GM15510 (cell line): ENCODE measurements around the gene STAMBPL1.

Experiments
- POLR2A ChIP-seq: IDR thresholded peaks from 3 replicates; pipeline ENCODE4 v1.6.1; 2011; ENCODE audit warnings: borderline replicate concordance; ENCODE audit not compliant: insufficient read length; ENCODE audit errors: extremely low read depth

The STAMBPL1 gene

GRCh38 chr10:88901984-88902789 is 22.1 kb downstream of the STAMBPL1 start:
- TF ChIP-seq POLR2A = no peak

GRCh38 chr10:88903715-88904114 is 23.7 kb downstream of the STAMBPL1 start:
- no peak for TF ChIP-seq POLR2A

GRCh38 chr10:88906921-88907320 is 26.9 kb downstream of the STAMBPL1 start:
- no peak for TF ChIP-seq POLR2A

- TF ChIP-seq POLR2A = no peak
These were observed 28.1 kb downstream of the STAMBPL1 start for GRCh38 chr10:88908194-88908593.

GRCh38 chr10:88911116-88911515 is 31.1 kb downstream of the STAMBPL1 start:
- TF ChIP-seq POLR2A = no peak

GRCh38 chr10:88911851-88912250 is 31.8 kb downstream of the STAMBPL1 start:
- TF ChIP-seq POLR2A = no peak

- TF ChIP-seq POLR2A = no peak
These were observed 33.1 kb downstream of the STAMBPL1 start for GRCh38 chr10:88913127-88913526.

GRCh38 chr10:88913788-88914187 is 33.7 kb downstream of the STAMBPL1 start:
- TF ChIP-seq POLR2A = no peak

- TF ChIP-seq POLR2A = no peak
These were observed 35.7 kb downstream of the STAMBPL1 start for GRCh38 chr10:88915781-88916180.

- no peak for TF ChIP-seq POLR2A
These were observed 36.2 kb downstream of the STAMBPL1 start for GRCh38 chr10:88916231-88916630.

GRCh38 chr10:88916986-88917385 is 36.9 kb downstream of the STAMBPL1 start:
- no peak for TF ChIP-seq POLR2A

- no peak for TF ChIP-seq POLR2A
These were observed 38.3 kb downstream of the STAMBPL1 start for GRCh38 chr10:88918191-88918905.

GRCh38 chr10:88919041-88919440 is 39.0 kb downstream of the STAMBPL1 start:
- no peak for TF ChIP-seq POLR2A

- TF ChIP-seq POLR2A = no peak
These were observed 40.2 kb downstream of the STAMBPL1 start for GRCh38 chr10:88920198-88920597.

- TF ChIP-seq POLR2A = no peak
These were observed 41.0 kb downstream of the STAMBPL1 start for GRCh38 chr10:88920986-88921593.

- no peak for TF ChIP-seq POLR2A
These were observed 42.0 kb downstream of the STAMBPL1 start for GRCh38 chr10:88922041-88922440.

GRCh38 chr10:88923520-88923919 is 43.5 kb downstream of the STAMBPL1 start:
- TF ChIP-seq POLR2A = no peak
